Mucosa of gallbladder (tissue), 1 donor: ENCODE measurements around the gene ARHGAP29. TPM values are rescaled to one million over a fixed set of nuclear protein-coding genes. Genes with fewer than 3 reads are reported as not detected.

Experiments
- DNase-seq: peaks from one replicate; pipeline ENCODE4 v3.0.0-alpha.2; 2020; ENCODE audit warnings: low spot score
- total RNA-seq: library from RNA; stranded (reverse); gene quantifications from one replicate; pipeline ENCODE4 v1.2.1, GENCODE V29; 2021
- donor health status: DM: no; HTN: no; CAD: no.

The ARHGAP29 gene, protein sequence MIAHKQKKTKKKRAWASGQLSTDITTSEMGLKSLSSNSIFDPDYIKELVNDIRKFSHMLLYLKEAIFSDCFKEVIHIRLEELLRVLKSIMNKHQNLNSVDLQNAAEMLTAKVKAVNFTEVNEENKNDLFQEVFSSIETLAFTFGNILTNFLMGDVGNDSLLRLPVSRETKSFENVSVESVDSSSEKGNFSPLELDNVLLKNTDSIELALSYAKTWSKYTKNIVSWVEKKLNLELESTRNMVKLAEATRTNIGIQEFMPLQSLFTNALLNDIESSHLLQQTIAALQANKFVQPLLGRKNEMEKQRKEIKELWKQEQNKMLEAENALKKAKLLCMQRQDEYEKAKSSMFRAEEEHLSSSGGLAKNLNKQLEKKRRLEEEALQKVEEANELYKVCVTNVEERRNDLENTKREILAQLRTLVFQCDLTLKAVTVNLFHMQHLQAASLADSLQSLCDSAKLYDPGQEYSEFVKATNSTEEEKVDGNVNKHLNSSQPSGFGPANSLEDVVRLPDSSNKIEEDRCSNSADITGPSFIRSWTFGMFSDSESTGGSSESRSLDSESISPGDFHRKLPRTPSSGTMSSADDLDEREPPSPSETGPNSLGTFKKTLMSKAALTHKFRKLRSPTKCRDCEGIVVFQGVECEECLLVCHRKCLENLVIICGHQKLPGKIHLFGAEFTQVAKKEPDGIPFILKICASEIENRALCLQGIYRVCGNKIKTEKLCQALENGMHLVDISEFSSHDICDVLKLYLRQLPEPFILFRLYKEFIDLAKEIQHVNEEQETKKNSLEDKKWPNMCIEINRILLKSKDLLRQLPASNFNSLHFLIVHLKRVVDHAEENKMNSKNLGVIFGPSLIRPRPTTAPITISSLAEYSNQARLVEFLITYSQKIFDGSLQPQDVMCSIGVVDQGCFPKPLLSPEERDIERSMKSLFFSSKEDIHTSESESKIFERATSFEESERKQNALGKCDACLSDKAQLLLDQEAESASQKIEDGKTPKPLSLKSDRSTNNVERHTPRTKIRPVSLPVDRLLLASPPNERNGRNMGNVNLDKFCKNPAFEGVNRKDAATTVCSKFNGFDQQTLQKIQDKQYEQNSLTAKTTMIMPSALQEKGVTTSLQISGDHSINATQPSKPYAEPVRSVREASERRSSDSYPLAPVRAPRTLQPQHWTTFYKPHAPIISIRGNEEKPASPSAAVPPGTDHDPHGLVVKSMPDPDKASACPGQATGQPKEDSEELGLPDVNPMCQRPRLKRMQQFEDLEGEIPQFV
- 19.2 TPM for total RNA-seq

DNA sequence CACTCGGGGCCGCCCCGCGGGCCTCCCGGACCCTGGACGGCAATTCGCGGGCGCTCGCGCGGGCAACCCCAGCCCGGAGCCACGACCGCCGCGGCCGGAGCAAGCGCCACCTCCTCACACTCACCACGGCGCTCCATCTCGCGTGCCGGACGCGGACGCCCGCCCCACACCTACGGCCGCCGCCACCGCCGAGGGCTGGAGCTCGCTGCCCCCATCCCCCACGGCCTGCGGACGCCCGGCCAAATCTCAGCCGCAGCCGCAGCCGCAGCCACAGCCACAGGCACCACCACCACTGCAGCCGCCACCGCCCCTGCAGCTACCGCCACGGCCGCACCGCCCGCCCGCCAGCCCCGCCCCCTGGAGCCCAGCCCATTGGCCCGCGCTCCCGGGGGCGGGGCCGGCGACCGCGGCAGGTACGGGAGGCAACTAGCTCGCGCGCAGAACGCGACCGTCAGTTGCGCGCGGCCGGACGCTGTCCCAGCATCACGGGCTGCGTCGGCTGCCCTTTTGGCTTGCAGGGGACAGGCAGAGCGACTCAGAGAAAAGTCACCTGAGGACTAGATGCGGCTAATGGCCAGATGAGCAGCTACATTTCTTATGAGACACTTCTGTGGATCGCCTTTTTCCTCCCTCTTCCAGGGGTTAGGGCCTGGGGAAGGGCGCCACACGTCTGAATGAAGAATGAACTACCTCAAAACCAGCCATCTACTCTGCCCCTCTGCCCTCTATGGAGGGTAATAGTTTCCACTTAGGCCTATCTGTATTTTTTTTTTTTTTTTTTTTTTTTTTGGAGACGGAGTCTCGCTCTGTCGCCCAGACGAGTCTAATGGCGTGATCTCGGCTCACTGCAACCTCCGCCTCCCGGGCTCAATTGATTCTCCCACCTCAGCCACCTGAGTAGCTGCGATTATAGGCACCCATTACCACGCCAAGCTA lies at the start of gene ARHGAP29:
Gene ARHGAP29, minus strand, starts transcription at position 294 of the 936 bp plus-strand sequence. CDS start 5,973 bp downstream, outside the sequence.
- DNase-seq, result peak; percentile 80

DNA sequence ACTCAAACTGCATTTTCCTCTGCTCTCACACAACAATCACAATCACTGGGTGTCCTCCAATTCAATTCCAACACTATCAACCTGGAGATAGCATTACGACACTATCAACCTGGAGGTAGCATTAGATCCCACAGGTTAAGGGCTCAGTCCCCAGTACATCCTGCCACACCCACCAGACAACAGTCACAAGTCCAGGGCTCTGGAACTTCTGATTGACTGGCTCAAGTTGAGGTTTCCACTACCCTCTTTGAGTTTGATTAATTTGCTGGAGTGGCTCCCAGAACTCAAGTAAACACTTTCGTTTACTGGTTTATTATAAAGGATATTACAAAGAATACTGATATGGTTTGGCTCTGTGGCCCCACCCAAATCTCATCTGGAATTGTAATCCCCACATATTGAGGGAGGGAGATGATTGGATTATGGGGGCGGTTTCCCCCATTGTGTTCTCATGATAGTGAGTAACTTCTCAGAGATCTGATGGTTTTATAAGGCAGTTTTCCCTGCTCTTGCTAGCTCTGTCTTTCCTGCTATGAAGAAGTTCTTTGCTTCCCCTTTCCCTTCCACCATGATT lies 49.6 kb upstream of the ARHGAP29 start:
- peak; percentile 50 for DNase-seq

DNA sequence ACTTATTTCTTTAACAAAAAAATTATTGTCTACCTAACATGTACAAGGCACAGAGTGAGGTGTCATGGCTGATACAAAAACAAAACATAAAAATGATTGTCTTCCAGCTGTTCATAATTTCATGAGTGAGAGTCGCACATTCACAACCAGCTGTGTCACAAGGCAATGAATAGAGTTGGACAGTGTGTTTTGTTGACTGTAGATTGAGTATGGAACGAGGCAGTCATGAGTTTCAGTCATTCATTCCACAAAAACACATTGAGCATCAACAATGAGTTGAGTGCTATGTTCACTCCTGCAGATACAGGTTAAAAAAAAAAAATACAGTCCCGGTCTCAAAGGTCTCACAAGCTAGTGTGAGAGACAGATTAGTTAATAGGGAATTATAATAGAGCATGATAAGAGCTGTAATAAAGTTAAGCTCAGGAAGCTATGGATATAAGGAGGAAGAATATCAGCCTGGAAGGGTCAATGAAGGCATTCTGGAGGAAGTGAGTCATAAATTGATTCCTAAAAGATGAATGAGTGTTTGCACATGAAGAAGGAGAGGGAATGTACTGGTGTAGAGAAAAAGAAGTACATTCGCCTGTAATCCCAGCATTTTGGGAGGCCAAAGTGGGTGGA lies 47.8 kb upstream of the ARHGAP29 start:
- DNase-seq, result no peak

DNA sequence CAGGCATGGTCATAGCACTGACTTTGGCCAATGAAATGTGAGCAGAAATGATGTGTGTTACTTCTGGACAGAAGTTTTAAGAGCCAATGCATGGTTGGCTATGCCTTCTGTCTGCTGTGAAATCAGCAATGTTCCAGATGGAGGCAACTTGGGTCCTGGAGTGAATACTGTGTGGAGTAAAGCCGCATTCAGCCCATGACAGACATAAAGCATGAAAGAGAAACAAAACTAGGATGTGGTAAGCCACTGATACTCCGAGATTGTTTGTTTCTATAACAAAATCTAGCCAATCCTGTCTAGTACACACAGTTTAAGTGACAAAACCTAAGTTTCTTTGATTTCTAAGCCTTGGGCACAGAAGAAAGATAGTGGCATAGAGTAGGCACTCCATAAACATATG lies 47.1 kb upstream of the ARHGAP29 start:
- DNase-seq, result no peak

DNA sequence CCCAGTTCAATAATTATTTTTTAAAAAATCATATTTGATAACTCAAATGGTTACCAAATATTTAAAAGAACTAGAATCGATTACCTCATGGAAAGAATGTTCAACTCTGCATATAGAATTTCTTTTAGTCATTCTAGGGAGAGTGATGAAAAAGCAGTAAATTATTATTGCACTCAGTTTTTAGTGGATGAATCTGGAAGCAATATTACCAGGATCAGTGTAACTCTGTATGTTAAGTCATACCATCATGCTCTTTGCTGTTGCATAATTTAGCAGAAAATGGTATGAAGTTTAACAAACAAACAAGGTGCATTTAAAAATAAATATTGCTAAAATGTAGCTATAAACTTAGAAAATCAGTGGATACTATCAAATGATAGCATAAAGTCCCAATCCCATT lies 46.1 kb upstream of the ARHGAP29 start:
- DNase-seq, result no peak

DNA sequence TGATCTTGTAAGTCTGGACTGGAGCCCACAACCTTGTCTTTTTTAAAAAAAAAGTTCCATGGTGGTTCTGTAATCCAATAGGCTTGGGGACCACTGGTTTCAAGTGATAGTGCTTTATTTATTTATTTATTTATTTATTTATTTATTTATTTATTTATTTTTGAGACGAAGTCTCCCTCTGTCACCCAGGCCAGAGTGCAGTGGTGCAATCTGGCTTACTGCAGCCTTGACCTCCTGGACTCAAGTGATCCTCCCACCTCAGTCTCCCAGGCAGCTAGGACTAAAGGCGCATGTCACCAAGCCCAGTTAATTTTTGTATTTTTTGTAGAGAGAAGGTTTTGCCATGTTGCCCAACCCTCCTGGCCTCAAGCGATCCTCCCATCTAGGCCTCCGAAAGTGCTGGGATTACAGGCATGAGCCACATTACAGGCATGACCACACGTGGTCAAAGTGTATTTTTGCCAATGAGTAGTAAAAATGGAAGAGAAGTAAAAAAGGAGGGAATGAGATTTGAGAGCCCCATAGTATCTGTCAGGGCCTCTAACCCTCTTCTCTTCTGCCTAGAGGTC lies 44.8 kb upstream of the ARHGAP29 start:
- DNase-seq, result no peak

DNA sequence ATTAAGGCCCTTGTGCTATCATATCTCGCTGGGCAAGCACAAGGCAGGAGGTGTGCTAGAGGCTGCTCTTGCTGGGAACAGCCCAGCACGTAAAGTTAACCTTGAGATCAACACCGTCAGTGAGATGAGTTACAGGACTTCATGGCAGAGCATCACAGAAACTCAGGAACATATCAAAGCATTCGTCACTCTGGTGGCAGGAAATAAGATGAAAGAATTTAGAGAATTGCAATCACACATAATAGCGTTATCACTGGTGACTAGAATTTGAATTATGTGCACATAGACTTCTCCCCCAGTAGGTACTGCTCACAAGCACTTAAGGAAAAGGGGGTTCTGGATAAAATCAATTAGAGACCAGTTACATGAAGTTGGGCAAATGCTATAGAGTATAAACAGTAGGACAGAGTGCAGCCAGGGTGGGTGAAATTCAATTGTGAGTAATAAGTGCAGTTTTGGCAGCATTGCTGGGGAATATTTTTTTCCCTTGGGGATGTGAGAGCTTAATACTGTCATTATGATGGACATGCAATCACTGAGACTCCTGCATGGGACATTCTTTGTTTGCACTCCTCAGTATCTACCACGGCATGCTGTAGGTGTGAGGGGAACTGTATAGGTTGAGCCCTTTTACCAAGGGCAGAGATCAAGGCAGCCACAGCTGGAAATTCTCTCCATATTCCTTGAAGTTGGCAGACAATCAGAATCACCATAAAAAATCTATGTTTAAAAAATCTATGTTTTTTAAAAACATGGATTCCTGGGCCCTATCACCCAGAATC lies 44.2 kb upstream of the ARHGAP29 start:
- DNase-seq, result no peak

DNA sequence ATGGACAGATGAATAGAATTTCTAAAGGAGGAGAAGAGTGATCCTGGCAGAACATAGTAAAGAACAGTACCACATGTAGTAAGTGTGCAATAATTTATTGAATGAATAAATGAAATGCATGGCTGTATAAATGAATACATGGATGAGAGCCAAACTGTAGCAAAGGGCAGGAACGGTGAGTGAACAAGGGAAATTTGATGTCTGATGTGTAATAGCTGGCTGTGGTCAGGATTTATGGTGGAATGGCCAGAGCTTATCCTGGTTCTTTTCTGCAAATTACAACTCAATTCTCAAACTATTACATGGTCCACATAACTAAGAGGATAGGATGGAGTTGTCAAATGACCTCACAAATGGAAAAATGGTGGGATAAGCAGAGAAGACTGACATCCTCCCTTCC lies 43.2 kb upstream of the ARHGAP29 start:
- DNase-seq, result no peak

DNA sequence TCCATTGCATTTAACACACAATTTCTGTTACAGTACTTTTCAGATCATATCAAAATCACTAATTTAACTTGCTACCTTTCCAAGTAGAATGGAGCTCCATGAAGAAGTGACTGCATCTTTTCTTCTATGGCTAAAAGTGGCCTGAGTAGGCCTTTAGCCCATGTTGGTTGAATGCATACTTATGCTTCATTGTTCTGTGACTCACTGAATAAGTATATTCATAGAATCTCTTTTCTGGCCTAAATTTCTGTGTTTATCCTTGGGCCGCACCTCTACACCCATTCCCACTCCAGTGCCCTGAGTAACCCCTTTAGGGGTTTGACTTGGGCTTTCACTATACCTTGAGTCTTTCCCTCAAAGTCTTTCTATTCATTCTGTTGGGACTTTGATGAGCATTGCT lies 42.1 kb upstream of the ARHGAP29 start:
- DNase-seq, result no peak

DNA sequence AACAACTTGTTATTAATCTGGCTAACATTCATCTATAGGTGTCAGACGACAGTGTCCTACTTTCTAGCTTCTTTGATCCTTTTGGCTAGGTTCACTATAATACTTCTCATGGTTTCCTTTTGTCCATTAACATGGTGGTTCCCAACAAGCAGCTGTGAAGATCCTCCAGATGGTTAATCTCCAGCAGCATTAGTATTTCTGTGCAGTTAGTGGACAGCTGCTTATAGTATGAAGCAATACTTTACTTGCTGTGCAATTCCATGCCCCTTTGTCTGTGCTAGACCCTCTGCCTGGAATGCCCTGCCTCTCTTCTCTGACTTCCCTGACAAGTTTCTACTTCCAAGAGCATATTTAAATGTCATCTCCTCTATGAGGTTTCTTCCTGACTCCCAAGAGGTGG lies 41.7 kb upstream of the ARHGAP29 start:
- DNase-seq, result no peak

DNA sequence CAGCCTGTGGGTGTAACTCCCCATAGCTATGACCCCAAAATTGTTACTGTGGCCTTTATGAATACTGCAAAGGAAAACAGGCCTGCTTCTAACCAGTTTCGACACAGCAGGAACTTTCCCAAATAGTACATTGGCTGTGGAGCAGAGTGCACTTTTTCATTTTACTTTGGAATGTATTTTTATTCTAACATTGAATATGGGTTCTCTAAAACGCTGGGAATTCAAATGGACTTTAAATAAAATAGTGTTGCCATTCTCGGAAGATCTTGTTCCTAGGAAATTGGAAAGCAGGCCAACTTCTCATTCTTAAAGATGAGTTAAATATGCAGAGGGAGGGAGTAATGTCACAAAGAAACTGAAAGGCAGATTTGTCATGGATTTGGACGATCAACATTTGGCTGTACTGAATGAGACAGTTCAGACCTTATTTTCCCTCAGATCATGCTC lies 39.6 kb upstream of the ARHGAP29 start:
- DNase-seq, result no peak

DNA sequence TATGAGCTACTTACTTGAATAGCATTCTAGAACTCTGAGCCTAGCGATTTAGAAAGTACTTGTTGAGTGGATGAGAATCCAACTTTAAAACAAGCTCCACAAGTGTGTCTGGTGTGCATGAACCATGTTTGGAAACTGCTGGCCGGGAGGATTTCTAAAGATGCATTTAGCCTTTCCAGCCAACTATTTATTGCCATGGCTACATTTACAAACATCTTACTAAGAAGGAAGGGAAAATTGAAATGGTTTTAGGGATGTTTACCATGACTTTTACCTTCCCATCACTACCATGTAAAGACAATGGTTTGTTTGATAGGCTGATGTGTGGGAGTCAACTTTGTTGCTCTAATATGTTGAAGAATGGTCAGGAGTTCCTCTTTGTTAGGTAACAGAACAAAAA lies 37.7 kb upstream of the ARHGAP29 start:
- no peak for DNase-seq

DNA sequence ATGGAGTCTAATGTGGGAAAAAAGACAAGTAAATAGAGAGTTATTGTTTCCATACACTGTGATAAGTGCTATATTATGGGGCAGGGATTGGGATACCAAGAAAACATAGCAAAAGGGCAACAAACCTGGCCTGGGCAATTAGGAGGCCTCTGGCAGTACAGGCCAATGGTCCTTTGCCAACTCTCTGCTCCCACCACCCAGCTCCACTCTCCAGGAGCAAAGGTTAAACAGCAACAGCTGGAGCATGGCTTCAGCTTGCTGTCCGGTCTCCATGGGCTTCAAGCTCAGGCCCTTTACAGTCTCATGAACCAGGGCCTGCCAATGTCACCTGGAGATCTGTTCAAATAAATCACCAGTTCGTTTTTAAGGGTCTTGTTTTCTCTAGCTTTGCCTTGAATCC lies 37.2 kb upstream of the ARHGAP29 start:
- DNase-seq, result no peak

DNA sequence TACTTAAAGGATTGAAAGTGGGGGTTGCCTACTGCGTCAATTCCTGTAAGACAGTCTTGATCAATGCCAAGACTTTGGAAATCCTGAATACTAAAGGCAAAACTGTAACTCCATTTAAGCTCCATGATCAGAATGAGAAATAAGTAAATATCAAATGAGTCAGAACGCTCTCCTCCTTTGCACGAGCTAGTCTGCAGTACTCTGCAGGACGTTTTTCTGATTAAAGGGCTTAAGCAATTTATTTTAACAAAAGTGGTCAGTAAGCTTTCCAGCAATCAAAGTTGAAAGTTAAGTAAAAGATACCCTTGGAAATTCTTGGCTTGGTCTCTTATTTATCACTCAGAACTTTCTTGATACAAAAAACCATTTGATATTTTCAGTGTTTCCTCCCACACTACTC lies 35.7 kb upstream of the ARHGAP29 start:
- no peak for DNase-seq

DNA sequence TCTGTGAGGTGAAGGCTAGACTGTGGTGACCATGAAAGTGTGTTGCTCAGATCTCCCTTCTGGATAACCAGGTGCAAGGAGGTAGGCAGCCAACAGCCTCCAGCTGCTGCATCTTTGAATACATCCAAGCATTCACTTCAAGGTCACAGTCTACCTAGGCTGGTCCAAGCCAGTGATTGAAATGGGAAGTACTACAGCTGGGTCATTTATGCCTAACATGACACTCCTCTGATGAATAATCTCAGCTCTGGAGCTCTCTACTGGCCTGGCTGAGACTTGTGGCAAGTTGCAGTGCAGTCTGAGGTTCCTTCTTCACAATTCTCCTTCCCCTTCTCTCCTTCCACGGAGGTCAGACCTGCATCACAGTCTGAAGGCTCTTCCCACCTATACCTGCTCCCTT lies 35.0 kb upstream of the ARHGAP29 start:
- DNase-seq, result no peak

DNA sequence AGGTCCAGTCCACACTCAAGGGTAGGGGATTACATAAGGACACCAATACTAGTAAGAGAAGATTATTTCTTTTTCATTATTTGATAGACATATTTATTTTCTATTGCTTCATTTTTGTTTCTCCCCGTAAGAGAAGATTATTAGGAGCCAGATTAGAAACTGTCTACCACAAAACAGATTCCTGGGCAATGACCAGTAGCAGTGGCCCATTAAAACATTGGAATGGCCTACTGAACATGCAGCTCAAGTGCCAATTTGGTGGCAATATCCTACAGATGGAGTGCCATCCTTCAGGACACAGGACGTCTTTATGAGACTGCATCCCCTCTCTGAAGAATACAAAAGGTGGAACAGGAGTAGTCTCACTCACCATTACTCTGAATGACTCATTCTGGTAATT lies 34.0 kb upstream of the ARHGAP29 start:
- no peak for DNase-seq

DNA sequence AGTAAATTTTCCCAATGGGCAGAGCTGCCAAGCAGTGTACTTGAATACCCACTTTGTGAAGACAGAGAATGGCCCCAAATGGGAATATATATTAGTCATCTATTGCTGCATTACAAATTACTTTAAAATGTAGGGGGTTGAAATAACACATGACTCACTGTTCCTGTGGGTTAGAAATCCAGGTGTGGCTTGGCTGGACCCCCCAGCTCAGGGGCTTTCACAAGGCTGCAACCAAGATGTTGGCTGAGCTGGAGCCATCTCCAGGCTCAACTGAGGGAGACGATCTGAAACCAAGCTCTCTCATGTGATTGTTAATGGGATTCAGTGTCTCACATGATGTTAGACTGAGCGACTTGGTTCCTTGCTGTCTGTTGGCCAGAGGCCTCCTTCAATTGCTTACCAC lies 33.4 kb upstream of the ARHGAP29 start:
- no peak for DNase-seq

DNA sequence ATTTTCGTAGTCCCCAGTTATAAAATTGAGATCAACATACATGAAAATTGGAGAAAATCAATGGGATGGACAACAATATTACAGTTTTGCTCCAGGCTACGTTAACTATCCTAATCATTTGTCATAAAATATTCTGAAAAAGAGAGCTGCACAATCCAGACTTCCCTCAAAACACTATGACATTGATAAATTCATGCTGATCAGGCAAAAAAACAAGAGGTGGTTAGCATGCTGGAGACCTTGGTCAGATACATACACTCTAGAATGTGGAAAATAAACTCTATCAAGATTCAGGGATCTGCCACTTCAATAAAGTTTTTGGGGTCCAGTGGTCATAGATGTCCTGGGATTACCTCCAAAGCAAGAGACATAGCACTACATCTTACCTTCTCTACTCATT lies 32.5 kb upstream of the ARHGAP29 start:
- no peak for DNase-seq

DNA sequence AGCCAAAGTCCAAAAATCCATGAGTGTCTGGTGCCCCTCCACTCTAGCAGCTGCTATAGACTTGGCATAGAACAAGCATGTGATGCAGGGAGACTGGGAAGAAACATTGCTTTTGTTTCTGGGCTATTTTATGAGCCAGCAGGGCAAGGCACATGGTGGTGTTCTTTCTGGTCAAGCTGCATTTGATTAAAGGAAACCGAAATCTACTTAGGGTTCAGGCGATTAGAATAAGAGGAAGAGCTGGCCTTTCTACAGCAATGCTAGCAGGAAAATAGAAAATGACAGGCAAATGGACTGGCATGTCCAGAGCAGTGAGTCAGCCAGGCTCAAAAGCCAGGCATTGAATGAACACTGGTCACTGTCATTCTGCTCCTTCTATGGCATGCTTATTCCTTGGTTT lies 28.5 kb upstream of the ARHGAP29 start:
- no peak for DNase-seq
